ENCODE data around the gene COL23A1.
"Not testable (repeated sequence)": the region's sequence is repeated elsewhere in the genome, so short reads cannot be mapped to it uniquely, and the experiment has no call there.

Gene COL23A1

DNA sequence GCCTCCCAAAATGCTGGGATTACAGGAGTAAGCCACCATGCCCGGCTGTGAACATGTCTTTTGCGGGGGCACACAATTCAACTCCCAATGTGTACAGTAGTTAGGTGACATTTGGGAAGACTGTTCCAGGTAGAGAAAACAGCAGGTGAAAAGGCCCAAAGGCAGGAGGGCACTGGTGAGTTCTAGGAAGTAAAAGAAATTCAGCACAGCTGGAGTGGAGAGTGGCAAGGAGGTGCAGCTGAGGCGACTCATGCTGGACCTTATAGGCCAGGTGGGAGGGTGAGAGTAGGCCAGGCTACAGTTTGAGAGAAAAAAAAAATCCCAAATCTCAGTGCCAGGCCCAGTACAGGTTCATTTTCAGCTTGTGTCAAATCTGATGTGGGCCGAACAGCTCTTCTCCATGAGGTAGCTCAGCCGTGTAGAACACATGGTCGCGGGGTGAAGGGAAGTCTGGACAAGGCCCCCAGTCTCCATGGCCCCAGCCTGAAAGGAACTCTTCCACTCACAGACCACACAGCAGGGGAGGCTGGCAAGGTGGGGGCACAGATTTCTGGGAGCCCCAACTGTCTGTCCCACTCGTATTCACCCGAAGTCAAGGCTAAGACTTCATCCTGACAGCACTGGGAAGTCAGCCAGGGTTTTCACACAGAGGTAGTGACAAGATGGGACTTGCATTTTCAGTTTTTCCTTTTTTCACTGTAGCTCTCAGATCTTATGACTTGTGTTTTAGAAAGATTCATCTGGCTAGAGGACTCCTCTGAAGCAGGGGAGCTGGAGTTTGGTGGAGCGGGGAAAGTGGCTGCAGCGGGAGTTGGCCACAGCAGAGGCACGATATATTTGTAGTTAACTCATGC lies 390.4 kb downstream of the COL23A1 start:
- DNase-seq (ENCODE audit: low read depth, low spot score) = no peak

- no peak for DNase-seq (ENCODE audit: low read depth, low spot score)
These were observed 391.5 kb downstream of the COL23A1 start for GRCh38 chr5:178198706-178199105.

GRCh38 chr5:178198151-178198550 lies 392.0 kb downstream of the COL23A1 start:
- not testable (repeated sequence) for DNase-seq (ENCODE audit: low read depth, low spot score)

- DNase-seq (ENCODE audit: low read depth, low spot score) = no peak
These were observed 393.2 kb downstream of the COL23A1 start for GRCh38 chr5:178196986-178197385.

- no peak for DNase-seq (ENCODE audit: low read depth, low spot score)
These were observed 393.8 kb downstream of the COL23A1 start for GRCh38 chr5:178196281-178196812.

DNA sequence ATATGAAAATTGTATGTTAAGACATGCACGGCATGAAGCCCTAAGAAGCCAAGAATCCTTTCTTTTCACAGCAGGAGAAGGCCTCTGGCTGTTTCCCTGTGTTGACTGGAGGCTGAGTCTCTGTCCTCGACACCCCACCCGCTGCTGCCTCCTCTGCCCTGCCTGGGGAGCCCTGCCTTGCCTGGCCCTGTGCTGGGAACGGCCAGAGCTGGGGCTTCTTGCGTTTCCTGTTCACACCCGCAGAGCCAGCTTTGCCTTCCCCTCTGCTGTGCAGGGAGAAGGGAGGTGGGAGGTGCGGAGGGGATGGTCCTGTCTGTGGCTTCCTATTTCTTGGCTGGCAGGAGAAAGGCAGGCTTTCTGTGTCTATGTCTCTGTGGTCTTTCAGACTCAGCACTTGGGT lies 396.2 kb downstream of the COL23A1 start:
- no peak for DNase-seq (ENCODE audit: low read depth, low spot score)

GRCh38 chr5:178193251-178193809 lies 396.9 kb downstream of the COL23A1 start:
- no peak for DNase-seq (ENCODE audit: low read depth, low spot score)

DNA sequence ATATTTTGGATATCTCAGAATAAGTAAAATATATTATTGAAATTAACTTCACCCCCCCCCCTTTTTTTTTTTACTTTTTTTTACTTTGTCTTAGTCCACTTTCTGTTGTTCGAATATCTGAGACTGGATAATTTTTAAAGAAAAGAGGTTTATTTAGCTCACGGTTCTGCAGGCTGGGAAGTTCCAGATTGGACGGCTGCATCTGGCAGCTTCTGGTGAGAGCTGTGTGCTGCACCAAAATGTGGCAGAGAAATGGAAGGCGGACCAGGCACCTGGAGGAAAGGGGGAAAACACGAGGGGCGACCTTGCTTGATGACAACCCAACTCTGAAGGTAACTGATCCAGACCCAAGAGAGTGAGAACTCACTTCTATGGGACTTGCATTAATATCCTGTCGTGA lies 397.4 kb downstream of the COL23A1 start:
- no peak for DNase-seq (ENCODE audit: low read depth, low spot score)

- no peak for DNase-seq (ENCODE audit: low read depth, low spot score)
These were observed 397.9 kb downstream of the COL23A1 start for GRCh38 chr5:178192244-178192643.

DNA sequence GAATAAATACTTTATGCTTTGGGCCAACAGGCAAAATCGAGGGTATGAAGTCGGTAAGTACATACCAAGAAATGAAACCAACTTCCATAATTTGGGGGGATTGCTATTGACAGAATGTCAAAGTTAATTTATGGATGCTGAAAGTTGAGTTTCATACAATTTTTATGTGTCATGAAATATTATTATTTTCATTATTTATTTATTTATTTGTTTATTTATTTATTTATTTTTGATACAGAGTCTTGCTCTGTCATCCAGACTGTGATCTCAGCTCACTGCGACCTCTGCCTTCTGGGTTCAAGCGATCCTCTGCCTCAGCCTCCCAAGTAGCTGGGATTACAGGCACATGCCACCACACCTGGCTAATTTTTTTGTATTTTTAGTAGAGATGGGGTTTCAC lies 398.5 kb downstream of the COL23A1 start:
- no peak for DNase-seq (ENCODE audit: low read depth, low spot score)

GRCh38 chr5:178189433-178189832 lies 400.8 kb downstream of the COL23A1 start:
- DNase-seq (ENCODE audit: low read depth, low spot score) = no peak

Measured in smooth muscle cell of the brain vasculature (primary cell).